CD4-positive, alpha-beta T cell treated with Interleukin-21 for 1 hour (primary cell): ENCODE measurements around the gene NCR2.
"Not testable (repeated sequence)": the region's sequence is repeated elsewhere in the genome, so short reads cannot be mapped to it uniquely, and the experiment has no call there.

Source experiments
- DNase-seq: peaks from one replicate; pipeline ENCODE4 v3.0.0-alpha.2; 2020

NCR2 gene

GRCh38 chr6:41335296-41335695 is at the start of gene NCR2:
Gene NCR2 (plus strand): TSS chr6:41335608. CDS start chr6:41335877, 269 bp downstream.
- DNase-seq, result no peak

- peak; percentile 37 for DNase-seq
These were observed 48.7 kb upstream of the NCR2 start, which contains the start of gene TREM1 for GRCh38 chr6:41286544-41287346. Gene TREM1 (minus strand): TSS chr6:41286682. CDS start chr6:41286655, 27 bp downstream.

- DNase-seq, result no peak
These were observed 47.2 kb upstream of the NCR2 start for GRCh38 chr6:41288030-41288753.

- DNase-seq, result no peak
These were observed 46.7 kb upstream of the NCR2 start for GRCh38 chr6:41288754-41289129.

- DNase-seq, result no peak
These were observed 45.6 kb upstream of the NCR2 start for GRCh38 chr6:41289815-41290214.

- DNase-seq, result no peak
These were observed 43.7 kb upstream of the NCR2 start for GRCh38 chr6:41291717-41292116.

GRCh38 chr6:41294214-41294872 is 41.1 kb upstream of the NCR2 start:
- no peak for DNase-seq

GRCh38 chr6:41297248-41297647 is 38.2 kb upstream of the NCR2 start:
- DNase-seq, result not testable (repeated sequence)

GRCh38 chr6:41298785-41299502 is 36.5 kb upstream of the NCR2 start:
- peak; percentile 71 for DNase-seq

- no peak for DNase-seq
These were observed 32.8 kb upstream of the NCR2 start for GRCh38 chr6:41302638-41303037.

- DNase-seq, result peak; percentile 60
These were observed 29.1 kb upstream of the NCR2 start for GRCh38 chr6:41306187-41306854.

- DNase-seq, result no peak
These were observed 20.2 kb upstream of the NCR2 start for GRCh38 chr6:41315203-41315602.

- DNase-seq, result no peak
These were observed 19.3 kb upstream of the NCR2 start for GRCh38 chr6:41315943-41316620.

GRCh38 chr6:41318261-41318653 is 17.2 kb upstream of the NCR2 start:
- no peak for DNase-seq

GRCh38 chr6:41318654-41319565 is 16.5 kb upstream of the NCR2 start:
- DNase-seq, result peak; percentile 84

GRCh38 chr6:41321183-41321582 is 14.2 kb upstream of the NCR2 start:
- DNase-seq, result no peak

- DNase-seq, result no peak
These were observed 9.9 kb upstream of the NCR2 start for GRCh38 chr6:41325446-41326066.

GRCh38 chr6:41326092-41326491 is 9.3 kb upstream of the NCR2 start:
- DNase-seq, result no peak

GRCh38 chr6:41327177-41327576 is 8.2 kb upstream of the NCR2 start:
- no peak for DNase-seq
